Peyer's patch (tissue), 4 donors: ENCODE measurements around the gene PPIC. TPM values are rescaled to one million over a fixed set of nuclear protein-coding genes. Genes with fewer than 3 reads are reported as not detected.

ENCODE experiments used
- DNase-seq, 3 donors: peaks; one replicate each; pipeline ENCODE4 v3.0.0-alpha.2; 2017 to 2019
- H3K27ac ChIP-seq, 4 donors: fragments of 200-600 bp; sonication (generic); one replicate each; pipeline ENCODE4 v1.5.1; 2016 to 2019
- H3K27me3 ChIP-seq, 2 donors: fragments of 200-600 bp; sonication (generic); one replicate each; pipeline ENCODE4 v1.5.1; 2019
- H3K36me3 ChIP-seq, 3 donors: fragments of 200-600 bp; sonication (generic); one replicate each; pipeline ENCODE4 v1.5.1; 2016 to 2019
- H3K4me1 ChIP-seq, 4 donors: fragments of 200-600 bp; sonication (generic); one replicate each; pipeline ENCODE4 v1.5.1; 2016 to 2019
- H3K4me3 ChIP-seq, 4 donors: fragments of 200-600 bp; sonication (generic); 1 replicate in 3 of 4; 2 replicates in 1 of 4; pipeline ENCODE4 v1.5.1; 2016 to 2019; ENCODE audit warnings: mild to moderate bottlenecking in 1 of 4
- H3K9me3 ChIP-seq, 4 donors: fragments of 200-600 bp; sonication (generic); one replicate each; pipeline ENCODE4 v1.5.1; 2016 to 2019; ENCODE audit warnings: mild to moderate bottlenecking in 1 of 4
- POLR2A ChIP-seq, 2 donors: fragments of 450-650 bp; IDR thresholded peaks; one replicate each; pipeline ENCODE4 v1.5.1; 2017; ENCODE audit warnings: antibody characterized with exemption in 2 of 2, mild to moderate bottlenecking in 2 of 2, moderate library complexity in 2 of 2
- total RNA-seq, 4 donors: library from RNA; depleted of rRNA; stranded (reverse); fragments of >200 nt; gene quantifications; one replicate each; pipeline ENCODE4 v1.1.0, GENCODE V29; 2016
- TF ChIP-seq, protein P1 (sequence below), 6 experiments: fragments of 450-650 bp in 4 of 6; fragments of 200-600 bp in 2 of 6; sonication (generic) in 1 of 6; IDR thresholded peaks; one replicate each; pipeline ENCODE4 v1.5.1; 2017 to 2019; ENCODE audit warnings: antibody characterized with exemption in 6 of 6, mild to moderate bottlenecking in 3 of 6, moderate library complexity in 1 of 6

The PPIC gene
- total RNA-seq, 4 donors from 2014 or later = 5.0 to 50.1 (median 32.6) TPM

- DNase-seq = no peak
- no peaks in the 10 kb centered on the region for H3K4me1 ChIP-seq
- H3K9me3 ChIP-seq = no peaks in the 10 kb centered on the region
- no peak overlapping the region for H3K4me3 ChIP-seq
- TF ChIP-seq POLR2A (IDR thresholded peaks at IDR 0.05) = no peak
- TF ChIP-seq, protein P1, sequence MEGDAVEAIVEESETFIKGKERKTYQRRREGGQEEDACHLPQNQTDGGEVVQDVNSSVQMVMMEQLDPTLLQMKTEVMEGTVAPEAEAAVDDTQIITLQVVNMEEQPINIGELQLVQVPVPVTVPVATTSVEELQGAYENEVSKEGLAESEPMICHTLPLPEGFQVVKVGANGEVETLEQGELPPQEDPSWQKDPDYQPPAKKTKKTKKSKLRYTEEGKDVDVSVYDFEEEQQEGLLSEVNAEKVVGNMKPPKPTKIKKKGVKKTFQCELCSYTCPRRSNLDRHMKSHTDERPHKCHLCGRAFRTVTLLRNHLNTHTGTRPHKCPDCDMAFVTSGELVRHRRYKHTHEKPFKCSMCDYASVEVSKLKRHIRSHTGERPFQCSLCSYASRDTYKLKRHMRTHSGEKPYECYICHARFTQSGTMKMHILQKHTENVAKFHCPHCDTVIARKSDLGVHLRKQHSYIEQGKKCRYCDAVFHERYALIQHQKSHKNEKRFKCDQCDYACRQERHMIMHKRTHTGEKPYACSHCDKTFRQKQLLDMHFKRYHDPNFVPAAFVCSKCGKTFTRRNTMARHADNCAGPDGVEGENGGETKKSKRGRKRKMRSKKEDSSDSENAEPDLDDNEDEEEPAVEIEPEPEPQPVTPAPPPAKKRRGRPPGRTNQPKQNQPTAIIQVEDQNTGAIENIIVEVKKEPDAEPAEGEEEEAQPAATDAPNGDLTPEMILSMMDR (IDR thresholded peaks at IDR 0.05) = no peak
- H3K36me3 ChIP-seq = no peaks in the 10 kb centered on the region
- no peaks in the 10 kb centered on the region for H3K27me3 ChIP-seq
- H3K27ac ChIP-seq = no peak overlapping the region
Observed at GRCh38 chr5:122997294-122997693, 39.2 kb downstream of the PPIC start.

DNA sequence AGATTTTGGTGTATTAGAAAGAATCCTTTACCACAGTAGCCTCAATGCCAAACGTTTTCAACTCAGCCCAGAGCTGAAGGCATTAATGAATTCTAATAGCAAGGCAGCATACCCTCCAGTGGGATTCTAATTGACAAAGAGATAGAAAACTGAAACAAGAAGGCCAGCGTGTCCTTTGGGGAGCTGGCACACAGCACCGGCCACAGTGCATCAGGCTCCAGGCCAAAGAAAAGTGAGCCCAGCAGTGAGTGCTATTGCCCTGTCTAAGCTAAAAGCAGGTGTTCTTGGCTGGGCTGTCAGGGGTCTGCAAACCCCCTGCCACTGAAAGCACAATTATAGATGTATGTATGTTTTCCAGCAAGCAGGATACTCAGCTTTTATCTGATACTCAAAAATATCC, 40.4 kb downstream of the PPIC start:
- Histone ChIP-seq H3K4me1 (no peaks in the 10 kb centered on the region), H3K36me3 (no peaks in the 10 kb centered on the region), H3K27ac (no peak overlapping the region), H3K9me3 (no peaks in the 10 kb centered on the region), H3K4me3 (no peak overlapping the region), H3K27me3 (no peaks in the 10 kb centered on the region)
- no peak for DNase-seq
- TF ChIP-seq, protein P1 (IDR thresholded peaks at IDR 0.05) = no peak
- no peak for TF ChIP-seq POLR2A (IDR thresholded peaks at IDR 0.05)

GRCh38 chr5:122985954-122986721, 50.4 kb downstream of the PPIC start:
- H3K27me3 ChIP-seq = no peaks in the 10 kb centered on the region
- no peaks in the 10 kb centered on the region for H3K9me3 ChIP-seq
- DNase-seq = no peak
- no peak overlapping the region for H3K4me3 ChIP-seq
- no peak overlapping the region for H3K27ac ChIP-seq
- no peaks in the 10 kb centered on the region for H3K4me1 ChIP-seq
- no peaks in the 10 kb centered on the region for H3K36me3 ChIP-seq
- TF ChIP-seq, protein P1 (IDR thresholded peaks at IDR 0.05) = no peak

DNA sequence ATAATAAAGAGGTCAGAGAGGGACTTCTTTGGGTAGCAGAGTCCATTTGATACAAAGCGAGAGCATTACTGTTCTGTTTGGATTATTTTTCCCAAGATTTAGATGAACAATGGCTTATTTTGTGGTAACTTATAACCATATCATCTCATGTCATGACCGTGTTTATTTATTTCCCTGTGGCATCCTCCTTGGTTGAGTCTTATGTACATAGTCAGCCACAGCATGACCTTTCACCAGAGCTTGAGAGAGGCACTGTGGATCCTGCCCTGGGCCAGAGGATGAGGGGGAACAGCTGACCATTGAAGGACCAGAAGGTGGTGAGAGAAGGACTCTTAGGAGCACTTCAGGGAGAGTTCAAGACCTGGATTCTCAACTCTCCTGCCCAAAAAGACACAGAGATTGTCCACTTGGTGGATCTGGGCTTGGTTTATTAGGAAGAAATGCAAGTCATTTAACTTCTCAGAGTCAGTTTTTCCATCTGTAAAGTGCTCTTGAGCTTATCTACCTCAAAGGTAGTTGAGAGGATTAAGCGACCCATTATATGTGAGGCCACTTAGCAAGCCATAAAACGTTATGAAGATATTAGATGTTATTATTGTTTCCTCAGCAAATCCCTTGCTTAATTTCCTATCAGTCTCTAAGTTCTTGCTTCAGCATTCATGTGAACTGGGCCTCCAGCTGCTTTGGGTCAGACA, 51.4 kb downstream of the PPIC start:
- Histone ChIP-seq H3K27me3 (no peaks in the 10 kb centered on the region), H3K27ac (no peak overlapping the region), H3K4me1 (no peaks in the 10 kb centered on the region), H3K4me3 (no peak overlapping the region), H3K9me3 (no peaks in the 10 kb centered on the region), H3K36me3 (no peaks in the 10 kb centered on the region)
- no peak for TF ChIP-seq POLR2A (IDR thresholded peaks at IDR 0.05)
- TF ChIP-seq, protein P1 (IDR thresholded peaks at IDR 0.05) = no peak
- no peak for DNase-seq

DNA sequence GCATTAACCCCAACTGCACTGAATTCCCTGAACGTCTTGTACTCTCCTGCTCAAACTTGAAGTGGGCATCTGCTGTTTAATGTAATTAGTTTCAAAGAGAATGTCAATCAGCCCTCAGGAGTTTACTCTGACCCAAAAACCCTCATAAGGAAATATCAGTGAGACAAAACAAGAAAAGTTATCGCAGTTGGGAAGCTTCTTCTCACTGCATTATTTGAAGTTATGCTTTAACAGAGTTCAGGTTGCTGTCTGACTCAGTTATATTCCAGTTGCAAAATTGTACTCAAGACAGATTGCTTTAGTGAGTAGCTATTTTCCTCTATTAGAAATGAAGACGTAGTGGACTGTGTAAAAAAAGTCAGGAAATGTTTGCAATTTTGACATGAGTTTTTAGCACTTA, 52.1 kb downstream of the PPIC start:
- Histone ChIP-seq H3K36me3 (no peaks in the 10 kb centered on the region), H3K4me3 (no peak overlapping the region), H3K27me3 (no peaks in the 10 kb centered on the region), H3K27ac (no peak overlapping the region), H3K9me3 (no peaks in the 10 kb centered on the region), H3K4me1 (no peaks in the 10 kb centered on the region)
- DNase-seq = no peak
- TF ChIP-seq POLR2A (IDR thresholded peaks at IDR 0.05) = no peak
- TF ChIP-seq, protein P1 (IDR thresholded peaks at IDR 0.05) = no peak
